ENCODE measurements around the gene OR51E1.

DNA sequence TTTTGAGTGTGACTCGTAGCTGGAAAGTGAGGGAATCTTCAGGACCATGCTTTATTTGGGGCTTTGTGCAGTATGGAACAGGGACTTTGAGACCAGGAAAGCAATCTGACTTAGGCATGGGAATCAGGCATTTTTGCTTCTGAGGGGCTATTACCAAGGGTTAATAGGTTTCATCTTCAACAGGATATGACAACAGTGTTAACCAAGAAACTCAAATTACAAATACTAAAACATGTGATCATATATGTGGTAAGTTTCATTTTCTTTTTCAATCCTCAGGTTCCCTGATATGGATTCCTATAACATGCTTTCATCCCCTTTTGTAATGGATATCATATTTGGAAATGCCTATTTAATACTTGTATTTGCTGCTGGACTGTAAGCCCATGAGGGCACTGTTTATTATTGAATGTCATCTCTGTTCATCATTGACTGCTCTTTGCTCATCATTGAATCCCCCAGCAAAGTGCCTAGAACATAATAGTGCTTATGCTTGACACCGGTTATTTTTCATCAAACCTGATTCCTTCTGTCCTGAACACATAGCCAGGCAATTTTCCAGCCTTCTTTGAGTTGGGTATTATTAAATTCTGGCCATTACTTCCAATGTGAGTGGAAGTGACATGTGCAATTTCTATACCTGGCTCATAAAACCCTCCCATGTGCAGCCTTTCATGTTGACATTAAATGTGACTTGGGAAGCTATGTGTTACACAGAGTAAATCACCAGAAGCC is 11.0 kb downstream of the OR51E1 start:
- TF ChIP-seq CTCF (IDR thresholded peaks at IDR 0.05), result no peak
- TF ChIP-seq EP300 (IDR thresholded peaks at IDR 0.05), result no peak
- no peak for TF ChIP-seq POLR2A (IDR thresholded peaks at IDR 0.05; ENCODE audit: low read depth)
